ENCODE measurements around the gene PCBP3.
"Not testable (repeated sequence)": the region's sequence is repeated elsewhere in the genome, so short reads cannot be mapped to it uniquely, and the experiment has no call there.

The PCBP3 gene

DNA sequence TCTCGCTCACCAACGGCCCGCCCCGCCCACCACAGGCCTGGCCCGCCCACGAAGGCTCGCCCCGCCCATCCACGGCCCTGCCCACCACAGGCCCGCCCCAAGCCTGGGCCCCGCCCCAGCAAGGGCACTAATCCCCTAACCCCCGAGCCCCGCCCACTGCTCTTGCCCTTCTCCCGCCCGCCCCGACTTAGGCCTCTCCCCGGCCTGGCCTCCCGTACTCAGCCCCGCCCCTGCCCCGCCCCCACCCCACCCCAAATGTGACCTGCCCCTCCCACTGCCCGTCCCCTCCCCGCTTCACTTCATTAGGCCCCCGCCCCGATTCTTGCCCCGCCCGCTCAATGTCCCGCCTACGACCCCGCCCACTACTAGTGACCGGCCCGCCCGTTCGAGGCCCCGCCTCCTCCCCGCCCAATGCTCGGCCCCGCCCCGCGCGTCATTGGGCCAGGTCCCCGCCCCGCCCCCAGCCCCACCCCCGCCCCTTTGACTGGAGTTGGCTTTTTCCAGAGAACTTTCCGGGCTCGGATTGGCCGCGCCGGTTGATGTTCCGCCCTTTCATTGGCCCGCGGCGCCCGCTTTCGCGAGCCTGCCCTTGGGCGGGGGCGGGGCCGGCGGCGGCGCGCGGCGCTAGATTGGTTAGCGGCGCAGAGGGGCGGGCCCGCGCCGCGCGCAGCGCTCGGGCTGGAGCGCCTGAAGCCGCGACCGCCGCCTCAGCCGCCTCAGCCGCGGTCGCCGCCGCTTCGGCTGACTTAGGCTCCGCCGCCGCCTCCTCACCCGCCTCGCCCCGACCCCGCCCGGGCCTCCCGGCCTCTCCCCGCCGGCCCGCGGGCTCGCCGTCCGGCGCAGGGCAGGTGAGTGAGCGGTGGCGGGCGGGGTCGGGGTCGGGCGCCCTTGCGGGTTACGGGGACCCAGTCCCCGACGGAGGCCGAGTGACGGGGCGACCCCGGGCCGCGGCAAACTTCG is at the start of gene PCBP3:
Gene PCBP3, plus strand, starts transcription at position 705 of the 960 bp plus-strand sequence. CDS start 206,361 bp downstream, outside the sequence.
- peak; percentile 95 for DNase-seq (ENCODE audit: low spot score)

DNA sequence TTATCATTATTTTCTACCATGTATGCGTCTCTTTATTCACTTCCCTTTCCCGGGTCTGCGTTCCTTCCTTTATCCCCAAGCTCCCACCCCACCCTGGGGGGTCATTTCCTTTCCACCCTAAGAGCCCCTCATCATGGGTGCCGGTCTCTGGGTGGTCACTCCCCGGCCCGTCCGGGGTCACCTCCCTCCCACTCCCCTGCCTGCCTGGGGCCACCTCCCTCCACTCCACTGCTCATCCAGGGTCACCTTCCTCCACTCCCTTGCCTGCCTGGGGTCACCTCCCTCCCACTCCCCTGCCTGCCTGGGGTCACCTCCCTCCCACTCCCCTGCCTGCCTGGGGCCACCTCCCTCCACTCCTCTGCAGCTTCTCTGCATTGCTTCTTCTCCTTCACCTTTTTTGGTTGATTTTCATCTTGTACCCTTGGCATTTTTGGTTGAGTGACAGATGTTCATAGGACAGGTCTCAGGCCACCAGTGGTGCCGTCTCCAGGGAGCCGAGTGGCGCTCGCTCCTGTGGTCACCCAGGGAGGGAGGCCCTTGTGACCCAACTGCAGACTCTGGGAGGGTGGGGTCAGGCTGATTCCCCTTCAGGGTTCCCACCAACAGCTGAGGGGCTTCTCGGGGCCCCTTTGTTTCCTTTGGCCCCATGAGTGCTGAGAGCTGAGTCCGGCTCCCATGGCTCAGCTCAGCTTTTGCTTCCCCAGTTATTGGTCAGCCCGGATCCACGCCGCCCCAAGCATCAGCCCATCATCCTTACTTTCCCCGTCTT is 48.6 kb upstream of the PCBP3 start:
- no peak for DNase-seq (ENCODE audit: low spot score)

GRCh38 chr21:45595574-45596295 is 47.8 kb upstream of the PCBP3 start:
- DNase-seq (ENCODE audit: low spot score) = no peak

- no peak for DNase-seq (ENCODE audit: low spot score)
These were observed 46.7 kb upstream of the PCBP3 start for GRCh38 chr21:45596704-45597318.

DNA sequence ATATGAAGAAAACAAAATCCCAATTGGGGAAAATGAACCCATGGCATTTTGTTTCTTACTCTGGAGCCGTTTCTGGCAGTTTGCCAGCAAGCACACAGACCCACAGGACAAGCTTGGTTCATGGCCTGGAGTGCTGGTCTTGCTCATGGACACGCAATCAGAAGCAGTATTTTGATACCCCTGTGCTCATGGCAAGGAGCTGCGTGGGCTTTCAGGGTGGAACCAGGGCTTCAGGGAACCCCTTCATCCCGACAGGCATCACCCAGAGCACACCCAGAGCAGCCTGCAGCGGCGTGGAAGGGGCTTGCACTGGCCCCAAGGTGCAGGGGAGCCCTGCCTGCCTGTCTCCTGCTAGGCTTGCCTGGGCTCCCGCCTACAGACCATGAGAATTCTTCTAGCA is 45.4 kb upstream of the PCBP3 start:
- DNase-seq (ENCODE audit: low spot score) = no peak

GRCh38 chr21:45598666-45599065 is 44.9 kb upstream of the PCBP3 start:
- DNase-seq (ENCODE audit: low spot score) = no peak

- DNase-seq (ENCODE audit: low spot score) = no peak
These were observed 44.4 kb upstream of the PCBP3 start for GRCh38 chr21:45599146-45599581.

DNA sequence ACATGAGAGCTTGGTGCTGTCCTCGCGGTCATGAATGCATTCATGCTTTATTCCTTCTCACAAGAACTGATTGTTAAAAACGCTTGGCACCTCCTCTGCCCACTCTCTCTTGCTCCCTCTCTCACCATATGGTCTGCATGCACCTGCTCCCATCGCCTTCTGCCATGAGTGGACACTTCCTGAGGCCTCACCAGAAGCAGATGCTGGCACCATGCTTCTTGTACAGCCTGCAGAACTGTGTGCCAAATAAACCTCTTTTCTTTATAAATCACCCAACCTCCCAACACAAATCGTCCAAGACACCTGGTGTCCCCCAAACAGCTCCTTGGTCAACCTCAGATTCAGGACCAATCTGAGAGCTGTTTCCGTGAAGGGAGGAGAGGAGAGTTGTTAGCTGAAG is 43.3 kb upstream of the PCBP3 start:
- no peak for DNase-seq (ENCODE audit: low spot score)

DNA sequence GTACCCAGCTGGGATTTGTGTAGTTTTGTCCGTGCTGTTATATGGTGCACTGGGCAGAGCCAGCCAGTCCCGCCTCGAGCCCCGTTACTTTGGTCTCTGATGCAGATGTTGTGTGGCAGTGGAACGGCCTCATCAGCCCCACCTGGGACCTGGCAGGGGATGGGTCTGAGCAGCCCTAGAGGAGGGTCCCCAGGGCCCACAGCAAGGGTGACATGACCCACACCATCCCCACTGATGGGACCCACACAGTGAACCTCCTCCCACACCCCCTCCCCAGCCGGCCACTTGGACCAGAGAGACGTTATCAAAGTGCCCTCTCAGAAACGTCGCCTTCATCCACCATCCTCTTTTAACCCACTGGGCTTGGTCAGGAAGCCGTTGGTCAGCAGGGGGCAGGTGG is 42.0 kb upstream of the PCBP3 start:
- no peak for DNase-seq (ENCODE audit: low spot score)

- peak; percentile 25 for DNase-seq (ENCODE audit: low spot score)
These were observed 41.4 kb upstream of the PCBP3 start for GRCh38 chr21:45602106-45602505.

DNA sequence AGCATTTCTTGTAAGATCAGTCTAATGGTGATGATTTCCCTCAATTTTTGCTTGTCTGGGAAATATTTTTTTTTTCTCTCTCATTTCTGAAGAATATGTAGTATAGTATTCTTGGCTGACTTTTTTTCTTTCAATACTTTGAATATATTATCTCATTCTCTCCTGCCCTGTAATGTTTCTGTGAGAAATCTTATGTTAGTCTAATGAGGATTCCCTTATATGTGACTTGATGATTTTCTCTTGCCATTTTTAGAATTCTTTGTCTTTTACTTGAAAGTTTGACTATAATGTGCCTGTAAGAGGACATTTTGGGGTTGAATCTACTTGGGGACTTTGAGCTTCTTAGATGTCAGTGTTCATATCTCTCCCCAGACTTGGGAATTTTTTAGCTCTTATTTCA is 40.0 kb upstream of the PCBP3 start:
- DNase-seq (ENCODE audit: low spot score) = no peak

DNA sequence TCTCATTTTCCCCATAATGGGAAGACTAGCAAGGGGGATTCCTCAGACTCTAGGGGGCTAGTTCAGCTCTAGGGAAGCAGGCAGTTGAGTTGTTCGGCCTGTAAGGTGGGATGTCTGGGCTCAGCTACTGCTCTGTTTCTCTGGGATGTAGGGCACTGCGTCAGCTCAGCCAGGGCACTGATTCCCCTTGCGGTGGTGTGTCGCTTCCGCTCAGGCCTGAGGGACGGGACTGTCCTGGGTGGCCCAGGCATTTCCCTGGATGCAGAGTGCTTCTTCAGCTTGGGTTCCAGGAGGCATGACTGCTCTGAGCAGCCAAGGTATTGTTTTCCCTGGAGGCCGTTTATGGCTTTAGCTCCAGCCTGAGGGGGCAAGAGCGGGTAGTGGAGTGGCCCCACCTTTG is 38.8 kb upstream of the PCBP3 start:
- peak; percentile 20 for DNase-seq (ENCODE audit: low spot score)

DNA sequence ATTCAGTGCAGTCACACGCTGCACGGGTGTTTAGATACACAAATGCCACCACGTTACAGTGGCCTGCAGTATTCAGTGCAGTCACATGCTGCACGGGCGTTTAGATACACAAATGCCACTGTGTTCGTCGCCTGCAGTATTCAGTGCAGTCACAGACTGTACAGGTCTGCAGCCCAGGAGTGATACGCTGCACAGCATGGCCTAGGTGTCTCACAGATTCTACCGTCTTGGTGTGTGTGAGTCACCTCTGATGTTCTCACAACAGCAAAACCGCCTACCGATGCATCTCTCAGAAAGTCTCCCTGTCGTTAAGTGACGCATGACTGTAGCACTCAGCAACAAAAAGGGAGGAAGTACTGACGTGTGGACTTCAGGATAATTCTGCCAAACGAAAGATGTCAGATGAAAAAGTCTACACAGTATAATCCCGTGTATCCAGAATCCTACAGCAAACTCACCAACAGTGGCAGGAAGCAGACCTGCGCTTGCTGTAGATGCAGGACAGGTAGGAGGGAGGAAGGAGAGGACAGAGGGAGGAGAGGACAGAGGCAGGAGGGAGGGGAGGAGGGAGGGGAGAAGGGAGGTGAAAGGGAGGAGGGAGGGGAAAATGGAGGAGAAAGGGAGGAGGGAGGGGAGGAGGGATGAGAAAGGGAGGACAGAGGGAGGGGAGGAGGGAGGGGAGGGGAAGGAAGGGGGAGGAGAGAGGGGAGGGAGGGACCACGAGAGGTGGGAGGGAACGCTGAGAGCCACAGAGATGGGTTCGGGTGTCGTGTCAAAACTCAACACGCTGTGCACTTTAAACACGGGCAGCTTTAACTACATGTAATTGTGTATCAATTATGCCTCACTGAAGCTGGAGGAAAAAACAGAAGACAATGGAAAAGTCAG is 36.3 kb upstream of the PCBP3 start:
- DNase-seq (ENCODE audit: low spot score) = peak; percentile 31

- DNase-seq (ENCODE audit: low spot score) = peak; percentile 23
These were observed 35.6 kb upstream of the PCBP3 start for GRCh38 chr21:45607909-45608295.

- not testable (repeated sequence) for DNase-seq (ENCODE audit: low spot score)
These were observed 34.6 kb upstream of the PCBP3 start for GRCh38 chr21:45608747-45609470.

DNA sequence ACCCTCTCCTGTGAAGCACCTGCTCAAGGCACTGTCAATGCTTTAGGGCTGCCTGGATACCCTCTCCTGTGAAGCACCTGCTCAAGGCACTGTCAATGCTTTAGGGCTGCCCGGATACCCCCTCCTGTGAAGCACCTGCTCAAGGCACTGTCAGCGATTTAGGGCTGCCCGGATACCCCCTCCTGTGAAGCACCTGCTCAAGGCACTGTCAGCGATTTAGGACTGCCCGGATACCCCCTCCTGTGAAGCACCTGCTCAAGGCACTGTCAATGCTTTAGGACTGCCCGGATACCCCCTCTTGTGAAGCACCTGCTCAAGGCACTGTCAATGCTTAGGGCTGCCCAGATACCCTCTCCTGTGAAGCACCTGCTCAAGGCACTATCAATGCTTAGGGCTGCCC is 33.9 kb upstream of the PCBP3 start:
- not testable (repeated sequence) for DNase-seq (ENCODE audit: low spot score)

DNA sequence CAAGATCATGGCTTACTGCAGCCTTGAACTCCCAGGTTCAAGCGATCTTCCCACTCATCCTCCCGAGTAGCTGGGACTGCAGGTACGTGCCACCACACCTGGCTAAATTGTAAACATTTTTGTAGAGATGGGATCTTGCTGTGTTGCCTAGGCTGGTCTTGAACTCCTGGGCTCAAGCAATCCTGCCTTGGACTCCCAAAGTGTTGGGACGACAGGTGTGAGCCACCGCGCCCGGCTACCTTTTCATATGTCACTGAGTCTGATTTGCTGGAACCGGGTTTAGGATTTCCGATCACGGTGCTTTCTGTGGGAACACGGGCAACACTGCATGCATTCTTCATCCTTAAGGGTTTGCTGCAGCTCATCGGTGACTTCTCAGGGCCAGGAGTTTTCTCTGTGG is 32.2 kb upstream of the PCBP3 start:
- no peak for DNase-seq (ENCODE audit: low spot score)

DNA sequence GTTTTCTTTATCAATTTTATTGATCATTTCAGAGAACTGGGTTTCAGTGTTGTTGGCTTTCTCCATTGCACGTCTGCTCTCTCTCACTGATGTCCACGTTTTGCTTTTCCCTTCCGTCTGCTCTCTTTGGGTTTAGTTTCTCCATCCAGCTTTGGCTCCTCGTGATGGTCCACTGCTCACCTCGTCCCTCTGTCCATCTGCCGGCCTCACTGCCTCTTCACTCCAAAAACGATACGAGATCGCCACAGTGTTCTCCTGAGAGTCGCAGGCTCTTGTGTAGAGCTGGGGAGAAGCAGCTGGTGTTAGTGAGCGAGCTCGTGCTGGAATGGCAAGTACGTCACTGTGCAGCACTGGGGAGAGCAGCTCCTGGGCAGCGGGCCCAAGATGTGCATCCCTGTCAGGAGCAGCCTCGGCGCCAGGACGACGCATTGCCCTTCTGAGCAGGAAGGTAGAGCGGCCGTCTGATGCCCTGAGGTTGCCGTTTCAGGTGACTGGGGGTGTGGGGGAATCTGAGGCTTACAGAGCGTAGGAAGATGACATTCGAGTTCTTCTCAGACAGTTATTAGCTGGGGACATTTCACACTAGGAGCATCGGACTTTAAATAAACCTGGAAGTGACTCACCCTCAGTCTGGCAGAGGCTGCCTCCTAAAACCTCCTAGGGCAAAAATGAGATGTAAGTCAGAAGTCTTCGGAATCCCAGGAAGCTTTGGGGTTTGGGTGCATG is 31.4 kb upstream of the PCBP3 start:
- no peak for DNase-seq (ENCODE audit: low spot score)

DNA sequence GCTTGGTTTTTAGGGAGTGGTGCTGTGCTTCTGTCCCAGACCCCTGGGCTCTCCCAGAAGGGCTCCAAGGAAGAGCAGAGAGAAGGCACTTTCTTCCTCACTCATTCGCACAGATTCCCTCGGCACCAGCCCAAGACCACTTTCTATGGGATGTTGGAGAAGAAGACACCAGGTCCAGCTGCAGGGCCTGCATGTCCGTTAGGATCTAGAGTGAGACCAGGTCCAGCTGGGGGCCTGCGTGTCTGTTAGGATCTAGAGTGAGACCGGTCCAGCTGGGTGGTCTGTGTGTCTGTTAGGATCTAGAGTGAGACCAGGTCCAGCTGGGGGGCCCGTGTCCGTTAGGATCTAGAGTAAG is 30.9 kb upstream of the PCBP3 start:
- DNase-seq (ENCODE audit: low spot score) = not testable (repeated sequence)

GRCh38 chr21:45613396-45613795 is 30.1 kb upstream of the PCBP3 start:
- DNase-seq (ENCODE audit: low spot score) = no peak
